Lung (tissue), 12 donors: ENCODE data around the gene RTL1. TPM values are rescaled to one million over a fixed set of nuclear protein-coding genes. Genes with fewer than 3 reads are reported as not detected.

Source experiments
- ATAC-seq: fragments of 200-7000 bp; cut with Tn5 transposase; one replicate; pipeline ENCODE4 v1.9.1; 2020; ENCODE audit warnings: moderate number of reproducible peaks; ENCODE audit not compliant: insufficient read depth, low FRiP score
- DNase-seq, 3 donors: peaks; one replicate each; pipeline ENCODE4 v3.0.0-alpha.2; 2013 to 2017
- H3K27ac ChIP-seq, 2 donors: one replicate each; pipeline ENCODE4 v1.5.1; 2013; ENCODE audit warnings: mild to moderate bottlenecking in 2 of 2, moderate library complexity in 2 of 2, control low read depth in 1 of 2, inconsistent platforms in 1 of 2, low read depth in 1 of 2, low read length in 1 of 2
- H3K27me3 ChIP-seq, 3 donors: one replicate each; pipeline ENCODE4 v1.5.1; 2013; ENCODE audit warnings: low read length in 2 of 3; ENCODE audit not compliant: control insufficient read depth in 3 of 3, insufficient read depth in 3 of 3
- H3K36me3 ChIP-seq, 4 donors: one replicate each; pipeline ENCODE4 v1.5.1; 2013; ENCODE audit warnings: low read length in 4 of 4, mild to moderate bottlenecking in 1 of 4, moderate library complexity in 1 of 4; ENCODE audit not compliant: control insufficient read depth in 4 of 4, insufficient read depth in 4 of 4
- H3K4me1 ChIP-seq, 5 donors: one replicate each; pipeline ENCODE4 v1.5.1; 2013; ENCODE audit warnings: low read length in 5 of 5, mild to moderate bottlenecking in 2 of 5, moderate library complexity in 1 of 5; ENCODE audit not compliant: control insufficient read depth in 5 of 5, insufficient read depth in 5 of 5
- H3K4me3 ChIP-seq: one replicate; pipeline ENCODE4 v1.5.1; 2013; ENCODE audit warnings: mild to moderate bottlenecking, control low read depth, moderate library complexity
- H3K9ac ChIP-seq, 2 donors: one replicate each; pipeline ENCODE4 v1.5.1; 2013; ENCODE audit warnings: low read length in 2 of 2, control low read depth in 1 of 2; ENCODE audit not compliant: insufficient read depth in 1 of 2
- H3K9me3 ChIP-seq, 4 donors: one replicate each; pipeline ENCODE4 v1.5.1; 2013; ENCODE audit warnings: low read length in 3 of 4, mild to moderate bottlenecking in 1 of 4, moderate library complexity in 1 of 4; ENCODE audit not compliant: control insufficient read depth in 4 of 4, insufficient read depth in 3 of 4
- CTCF ChIP-seq: IDR thresholded peaks from 2 replicates; pipeline ENCODE4 v1.5.1; 2012; ENCODE audit warnings: mild to moderate bottlenecking; ENCODE audit errors: control extremely low read depth, extremely low read depth
- WGBS, 2 donors: extraction: QIAGEN DNeasy Blood & Tissue Kit; methylation state at CpG; one replicate each; pipeline ENCODE4 v1.1.7; 2013; 5-methylcytosine and 5-hydroxymethylcytosine counted together
- polyA plus RNA-seq, 2 donors: library from polyadenylated mRNA; stranded (reverse); fragments of 200-250 nt; gene quantifications; one replicate each; pipeline ENCODE4 v1.2.1, GENCODE V29; 2013
- total RNA-seq, 2 donors: library from RNA; depleted of rRNA in 1 of 2; stranded (reverse); fragments of >200 nt in 1 of 2; gene quantifications; one replicate each; pipeline ENCODE4 v1.2.1, GENCODE V29; 2014 to 2021
- donor health status: control.
- donor health status: control.
- donor health status: Bipolar disorder and iron deficiency.
- donor health status: healthy.
- donor health status: DM: yes; HTN: yes; CAD: no.

RTL1 gene
- total and polyA plus RNA-seq, 4 donors, result 0.02 to 0.09 TPM; not detected in 2

GRCh38 chr14:100882026-100882967 is 21.2 kb downstream of the RTL1 start:
- DNase-seq (no peak), ATAC-seq (no peak)
- Histone ChIP-seq H3K4me1 (no peaks in the 10 kb centered on the region), H3K27me3 (peaks cover 0 to 6% (median 0%) of the 10 kb centered on the region in 3 donors), H3K36me3 (peaks cover 0 to 5% (median 0%) of the 10 kb centered on the region in 4 donors), H3K4me3 (no peak overlapping the region), H3K9ac (no peak overlapping the region), H3K27ac (no peak overlapping the region), H3K9me3 (peaks cover 0 to 9% (median 0%) of the 10 kb centered on the region in 4 donors)
- TF ChIP-seq CTCF, result no peak
- 95 to 97% methylated on average over 49 of the region's 49 CpGs for whole genome bisulfite sequencing, 2 donors

- Histone ChIP-seq H3K4me3 (no peak overlapping the region), H3K27me3 (peaks cover 0 to 6% (median 0%) of the 10 kb centered on the region in 3 donors), H3K9ac (no peak overlapping the region), H3K9me3 (peaks cover 0 to 9% (median 0%) of the 10 kb centered on the region in 4 donors), H3K4me1 (no peaks in the 10 kb centered on the region), H3K36me3 (peaks cover 0 to 5% (median 0%) of the 10 kb centered on the region in 4 donors), H3K27ac (no peak overlapping the region)
- ATAC-seq (no peak), DNase-seq (no peak)
- WGBS, 2 donors, result 95 to 97% methylated on average over 38 of the region's 38 CpGs
- no peak for TF ChIP-seq CTCF
Observed at GRCh38 chr14:100881211-100882025, 22.1 kb downstream of the RTL1 start.

- no peak for ATAC-seq
- Histone ChIP-seq H3K9ac (no peak overlapping the region), H3K9me3 (peaks cover 0 to 9% (median 0%) of the 10 kb centered on the region in 4 donors), H3K4me1 (no peaks in the 10 kb centered on the region), H3K27me3 (peaks cover 0 to 2% (median 0%) of the 10 kb centered on the region in 3 donors), H3K27ac (no peak overlapping the region), H3K36me3 (peaks cover 0 to 5% (median 0%) of the 10 kb centered on the region in 4 donors), H3K4me3 (no peak overlapping the region)
- WGBS, 2 donors, result 90 to 94% methylated on average over 34 of the region's 34 CpGs
- DNase-seq, result no peak
- no peak for TF ChIP-seq CTCF
Observed at GRCh38 chr14:100880271-100881101, 23.0 kb downstream of the RTL1 start.
